Lower leg skin (tissue), 4 donors: ENCODE data around the gene ASB2. TPM values are rescaled to one million over a fixed set of nuclear protein-coding genes. Genes with fewer than 3 reads are reported as not detected.

Experiments
- DNase-seq, 2 donors: peaks; one replicate each; pipeline ENCODE4 v3.0.0-alpha.2; 2019; ENCODE audit warnings: low spot score in 2 of 2
- H3K4me3 ChIP-seq: fragments of 200-600 bp; sonication (generic); 2 replicates; pipeline ENCODE4 v1.5.1; 2017; ENCODE audit warnings: mild to moderate bottlenecking, low read depth; ENCODE audit not compliant: poor library complexity, severe bottlenecking
- CTCF ChIP-seq, 3 donors: fragments of 450-650 bp; IDR thresholded peaks; one replicate each; pipeline ENCODE4 v1.5.1; 2016; ENCODE audit warnings: antibody characterized with exemption in 3 of 3, mild to moderate bottlenecking in 3 of 3, moderate library complexity in 2 of 3
- POLR2A ChIP-seq, 2 donors: fragments of 450-650 bp; IDR thresholded peaks; one replicate each; pipeline ENCODE4 v1.6.1; 2016 to 2017; ENCODE audit warnings: antibody characterized with exemption in 2 of 2, mild to moderate bottlenecking in 1 of 2, moderate library complexity in 1 of 2
- WGBS, 2 donors: methylation state at CpG; one replicate each; pipeline ENCODE4 v1.1.5; 2018; 5-methylcytosine and 5-hydroxymethylcytosine counted together
- intact Hi-C: fragments of 100-400 bp; cut with DNase I; formaldehyde crosslinking; loops from one replicate; pipeline ENCODE4 v1.15.0; 2023; ENCODE audit warnings: low total_unique reads
- total RNA-seq, 4 donors: library from RNA; depleted of rRNA; stranded (reverse); fragments of >200 nt; gene quantifications; one replicate each; pipeline ENCODE4 v1.1.0, GENCODE V29; 2016

ASB2 gene
- total RNA-seq, 4 donors from 2014 or later: 0.46 to 5.4 (median 1.8) TPM

GRCh38 chr14:93939304-93940229 lies 36.8 kb downstream of the ASB2 start:
- no peak overlapping the region for H3K4me3 ChIP-seq
- WGBS, 2 donors: 9 to 30% methylated on average over 15 to 76 of the region's 84 CpGs
- peak; percentile 49 to 95 for DNase-seq
- TF ChIP-seq POLR2A (IDR thresholded peaks at IDR 0.05): no peak
- no peak for TF ChIP-seq CTCF (IDR thresholded peaks at IDR 0.05)
- intact Hi-C loops: no loop called here

- TF ChIP-seq POLR2A (IDR thresholded peaks at IDR 0.05): no peak
- TF ChIP-seq CTCF (IDR thresholded peaks at IDR 0.05): no peak
- 31 to 32% methylated on average over 28 to 36 of the region's 46 CpGs for WGBS, 2 donors
- H3K4me3 ChIP-seq: no peak overlapping the region
- intact Hi-C loops: no loop called here
- no peak for DNase-seq
Measured at GRCh38 chr14:93938751-93939303, 37.5 kb downstream of the ASB2 start.

DNA sequence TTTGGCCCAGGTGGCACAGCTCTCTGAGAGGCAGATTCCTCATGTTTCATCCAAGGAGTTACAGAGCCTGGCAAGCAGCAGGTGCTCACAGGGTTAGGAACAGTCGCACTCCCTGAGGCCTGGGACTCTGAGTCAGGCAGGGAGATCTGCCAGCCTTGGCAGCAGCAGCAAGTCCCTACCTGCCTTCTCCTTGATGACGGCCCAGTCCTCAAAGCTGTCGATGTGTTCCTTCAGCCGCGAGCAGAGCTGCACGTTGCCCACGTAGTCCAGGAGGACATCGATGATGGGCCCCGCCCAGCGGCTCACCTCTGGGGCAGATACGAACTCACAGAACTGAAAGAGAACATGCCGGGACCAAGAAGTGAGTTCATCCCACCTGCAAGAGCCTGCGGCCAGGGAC lies 38.9 kb downstream of the ASB2 start:
- TF ChIP-seq CTCF (IDR thresholded peaks at IDR 0.05) (no peak), POLR2A (IDR thresholded peaks at IDR 0.05) (no peak)
- no peak overlapping the region for H3K4me3 ChIP-seq
- WGBS, 2 donors: 51 to 52% methylated on average over 3 to 13 of the region's 13 CpGs
- intact Hi-C loops: no loop called here
- peak in 1 of 2 donors; percentile 65 for DNase-seq

DNA sequence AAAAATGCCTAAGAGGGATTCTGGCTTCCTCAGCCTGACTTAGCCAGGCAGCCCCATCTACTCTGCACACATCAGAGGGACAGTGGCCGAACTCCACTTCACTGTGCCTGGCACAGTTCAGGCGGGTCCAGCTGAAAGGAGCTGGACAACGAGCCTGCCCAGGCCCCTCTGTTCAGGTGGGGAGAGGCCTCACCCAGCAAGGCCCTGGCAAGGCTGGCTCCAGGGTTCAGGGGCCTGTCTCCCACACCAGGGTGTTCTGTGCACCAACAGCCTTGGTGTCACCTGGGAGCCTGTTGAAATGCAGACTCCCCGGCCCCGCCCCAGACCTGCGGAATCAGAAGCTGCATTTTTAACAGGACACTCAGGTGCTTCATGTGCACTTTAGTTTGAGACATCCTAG lies 39.4 kb downstream of the ASB2 start:
- TF ChIP-seq CTCF (IDR thresholded peaks at IDR 0.05) (no peak), POLR2A (IDR thresholded peaks at IDR 0.05) (no peak)
- intact Hi-C loops: no loop called here
- no peak for DNase-seq
- WGBS, 2 donors: 77% methylated on average over 6 of the region's 6 CpGs
- H3K4me3 ChIP-seq: no peak overlapping the region

DNA sequence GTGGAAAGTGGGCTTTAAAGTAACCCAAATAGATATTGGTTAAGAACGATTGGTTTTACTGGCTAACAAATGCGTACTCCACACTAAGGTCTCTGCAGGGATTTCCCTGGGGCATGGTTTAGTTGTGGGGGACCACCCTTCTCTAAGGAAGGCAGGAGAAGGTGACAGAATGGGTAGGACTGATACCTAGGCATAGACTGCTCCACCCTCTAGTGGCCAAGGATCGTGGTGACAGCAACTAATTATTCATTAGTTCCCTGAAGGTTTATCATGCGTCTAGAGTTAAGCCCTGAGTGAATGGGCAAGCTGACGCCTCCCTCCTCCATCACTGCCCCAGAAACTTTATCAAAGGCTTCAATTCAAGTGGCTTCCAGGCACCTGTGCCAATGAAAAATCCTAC lies 40.1 kb downstream of the ASB2 start:
- intact Hi-C loops: no loop called here
- WGBS, 2 donors: 26 to 29% methylated on average over 5 of the region's 5 CpGs
- no peak for DNase-seq
- no peak overlapping the region for H3K4me3 ChIP-seq
- TF ChIP-seq CTCF (IDR thresholded peaks at IDR 0.05) (no peak), POLR2A (IDR thresholded peaks at IDR 0.05) (no peak)
